Lung (tissue), 13 donors: ENCODE data around the gene HPS6. TPM values are rescaled to one million over a fixed set of nuclear protein-coding genes. Genes with fewer than 3 reads are reported as not detected.

Experiments used
- ATAC-seq: fragments of 200-7000 bp; cut with Tn5 transposase; one replicate; pipeline ENCODE4 v1.9.1; 2020; ENCODE audit warnings: moderate number of reproducible peaks; ENCODE audit not compliant: insufficient read depth, low FRiP score
- DNase-seq, 3 donors: peaks; one replicate each; pipeline ENCODE4 v3.0.0-alpha.2; 2013 to 2017
- H3K27ac ChIP-seq, 2 donors: one replicate each; pipeline ENCODE4 v1.5.1; 2013; ENCODE audit warnings: mild to moderate bottlenecking in 2 of 2, moderate library complexity in 2 of 2, control low read depth in 1 of 2, inconsistent platforms in 1 of 2, low read depth in 1 of 2, low read length in 1 of 2
- H3K27me3 ChIP-seq, 3 donors: one replicate each; pipeline ENCODE4 v1.5.1; 2013; ENCODE audit warnings: low read length in 2 of 3; ENCODE audit not compliant: control insufficient read depth in 3 of 3, insufficient read depth in 3 of 3
- H3K36me3 ChIP-seq, 4 donors: one replicate each; pipeline ENCODE4 v1.5.1; 2013; ENCODE audit warnings: low read length in 4 of 4, mild to moderate bottlenecking in 1 of 4, moderate library complexity in 1 of 4; ENCODE audit not compliant: control insufficient read depth in 4 of 4, insufficient read depth in 4 of 4
- H3K4me1 ChIP-seq, 5 donors: one replicate each; pipeline ENCODE4 v1.5.1; 2013; ENCODE audit warnings: low read length in 5 of 5, mild to moderate bottlenecking in 2 of 5, moderate library complexity in 1 of 5; ENCODE audit not compliant: control insufficient read depth in 5 of 5, insufficient read depth in 5 of 5
- H3K4me3 ChIP-seq: one replicate; pipeline ENCODE4 v1.5.1; 2013; ENCODE audit warnings: mild to moderate bottlenecking, control low read depth, moderate library complexity
- H3K9ac ChIP-seq, 2 donors: one replicate each; pipeline ENCODE4 v1.5.1; 2013; ENCODE audit warnings: low read length in 2 of 2, control low read depth in 1 of 2; ENCODE audit not compliant: insufficient read depth in 1 of 2
- H3K9me3 ChIP-seq, 4 donors: one replicate each; pipeline ENCODE4 v1.5.1; 2013; ENCODE audit warnings: low read length in 3 of 4, mild to moderate bottlenecking in 1 of 4, moderate library complexity in 1 of 4; ENCODE audit not compliant: control insufficient read depth in 4 of 4, insufficient read depth in 3 of 4
- CTCF ChIP-seq: IDR thresholded peaks from 2 replicates; pipeline ENCODE4 v1.5.1; 2012; ENCODE audit warnings: mild to moderate bottlenecking; ENCODE audit errors: control extremely low read depth, extremely low read depth
- WGBS, 2 donors: extraction: QIAGEN DNeasy Blood & Tissue Kit; methylation state at CpG; one replicate each; pipeline ENCODE4 v1.1.7; 2013; 5-methylcytosine and 5-hydroxymethylcytosine counted together
- polyA plus RNA-seq, 2 donors: library from polyadenylated mRNA; stranded (reverse); fragments of 200-250 nt; gene quantifications; one replicate each; pipeline ENCODE4 v1.2.1, GENCODE V29; 2013
- small RNA-seq: library from RNA; depleted of rRNA; stranded (forward); fragments of <200 nt; gene quantifications from one replicate; pipeline ENCODE3, GENCODE V24; 2014; ENCODE audit warnings: low replicate concordance
- total RNA-seq, 2 donors: library from RNA; depleted of rRNA in 1 of 2; stranded (reverse); fragments of >200 nt in 1 of 2; gene quantifications; one replicate each; pipeline ENCODE4 v1.2.1, GENCODE V29; 2014 to 2021
- donor health status: control.
- donor health status: control.
- donor health status: Bipolar disorder and iron deficiency.
- donor health status: healthy.
- donor health status: DM: yes; HTN: yes; CAD: no.

Gene HPS6
- total and polyA plus RNA-seq, 4 donors: 10.8 to 28.2 (median 16.3) TPM

DNA sequence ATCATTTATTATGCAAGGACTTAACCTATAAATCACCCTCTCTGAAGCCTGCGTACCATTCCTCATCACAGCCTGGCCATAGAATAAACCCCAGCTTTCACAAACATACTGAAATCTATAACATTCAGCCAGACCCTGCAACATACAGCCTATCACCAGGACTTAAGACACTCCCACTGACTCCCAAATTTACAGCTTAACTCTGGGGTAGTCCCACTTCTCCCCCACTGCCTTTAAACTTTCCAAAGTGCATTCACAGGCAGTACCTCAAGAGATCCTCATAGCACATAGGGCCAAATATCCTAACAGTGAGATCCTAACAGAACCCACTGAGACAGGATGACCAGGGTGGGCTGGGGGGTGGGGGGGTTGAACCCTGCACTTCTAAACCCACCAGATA lies 51.5 kb downstream of the HPS6 start:
- Histone ChIP-seq H3K27ac (peak overlapping the region in 1 of 2 donors; percentile 99), H3K4me3 (no peak overlapping the region), H3K9ac (peak overlapping the region in 1 of 2 donors; percentile 34), H3K4me1 (peaks cover 0 to 62% (median 37%) of the 10 kb centered on the region in 5 donors), H3K9me3 (no peaks in the 10 kb centered on the region), H3K36me3 (peaks cover 0 to 5% (median 1%) of the 10 kb centered on the region in 4 donors), H3K27me3 (no peaks in the 10 kb centered on the region)
- ATAC-seq: no peak
- 71 to 83% methylated on average over 1 of the region's 1 CpG for WGBS, 2 donors
- no peak for DNase-seq
- TF ChIP-seq CTCF: no peak

Small RNAs within 50 kb of the gene (small RNA-seq; reads per million reads assigned to genes)
- not detected for gene AL500527.1
- not detected for gene AL500527.2

Other genes starting within 250 kb of the HPS6 start
- gene OGA, start 246.9 kb upstream of the HPS6 start, total RNA-seq: 100 to 1,000 TPM in 1 of 2 donors, 10 to 100 TPM in 1; 89.3 to 362 TPM
- 10 to 100 TPM; 45.7 to 50.1 TPM for gene OGA, start 246.9 kb upstream of the HPS6 start, polyA plus RNA-seq
- 1 to 10 TPM; 2.6 to 3.1 TPM for gene KCNIP2, start 221.5 kb upstream of the HPS6 start, total RNA-seq
- gene KCNIP2, start 221.5 kb upstream of the HPS6 start, polyA plus RNA-seq: 1 to 10 TPM in 1 of 2 donors, under 1 TPM in 1; 0.37 to 1.6 TPM
- 10 to 100 TPM; 23.6 to 23.7 TPM for gene ARMH3, start 9.2 kb upstream of the HPS6 start, total RNA-seq
- gene ARMH3, start 9.2 kb upstream of the HPS6 start, polyA plus RNA-seq: 10 to 100 TPM; 14.7 to 17.6 TPM
- gene LDB1, start 55.0 kb downstream of the HPS6 start, total RNA-seq: 10 to 100 TPM; 44.9 to 81.6 TPM
- gene LDB1, start 55.0 kb downstream of the HPS6 start, polyA plus RNA-seq: 10 to 100 TPM; 28.6 to 33.8 TPM
- 10 to 100 TPM; 19.3 to 42.1 TPM for gene PPRC1, start 67.7 kb downstream of the HPS6 start, total RNA-seq
- gene PPRC1, start 67.7 kb downstream of the HPS6 start, polyA plus RNA-seq: 10 to 100 TPM; 25.0 to 28.0 TPM
- 10 to 100 TPM; 30.9 to 42.4 TPM for gene NOLC1, start 87.0 kb downstream of the HPS6 start, total RNA-seq
- 10 to 100 TPM; 21.8 to 60.9 TPM for gene NOLC1, start 87.0 kb downstream of the HPS6 start, polyA plus RNA-seq
- gene ELOVL3, start 160.9 kb downstream of the HPS6 start, total RNA-seq: 1 to 10 TPM in 1 of 2 donors, under 1 TPM in 1; 0.54 to 1.4 TPM
- 1 to 10 TPM in 1 of 2 donors, under 1 TPM in 1; 0.93 to 1.3 TPM for gene ELOVL3, start 160.9 kb downstream of the HPS6 start, polyA plus RNA-seq
- not detected for gene PITX3, start 176.2 kb downstream of the HPS6 start, total RNA-seq
- gene PITX3, start 176.2 kb downstream of the HPS6 start, polyA plus RNA-seq: under 1 TPM in 1 of 2 donors, not detected in 1; 0.03 TPM
- gene GBF1, start 180.2 kb downstream of the HPS6 start, total RNA-seq: 10 to 100 TPM; 34.0 to 48.5 TPM
- 10 to 100 TPM; 11.6 to 16.7 TPM for gene GBF1, start 180.2 kb downstream of the HPS6 start, polyA plus RNA-seq